ENCODE results near the gene PALLD.

PALLD gene

DNA sequence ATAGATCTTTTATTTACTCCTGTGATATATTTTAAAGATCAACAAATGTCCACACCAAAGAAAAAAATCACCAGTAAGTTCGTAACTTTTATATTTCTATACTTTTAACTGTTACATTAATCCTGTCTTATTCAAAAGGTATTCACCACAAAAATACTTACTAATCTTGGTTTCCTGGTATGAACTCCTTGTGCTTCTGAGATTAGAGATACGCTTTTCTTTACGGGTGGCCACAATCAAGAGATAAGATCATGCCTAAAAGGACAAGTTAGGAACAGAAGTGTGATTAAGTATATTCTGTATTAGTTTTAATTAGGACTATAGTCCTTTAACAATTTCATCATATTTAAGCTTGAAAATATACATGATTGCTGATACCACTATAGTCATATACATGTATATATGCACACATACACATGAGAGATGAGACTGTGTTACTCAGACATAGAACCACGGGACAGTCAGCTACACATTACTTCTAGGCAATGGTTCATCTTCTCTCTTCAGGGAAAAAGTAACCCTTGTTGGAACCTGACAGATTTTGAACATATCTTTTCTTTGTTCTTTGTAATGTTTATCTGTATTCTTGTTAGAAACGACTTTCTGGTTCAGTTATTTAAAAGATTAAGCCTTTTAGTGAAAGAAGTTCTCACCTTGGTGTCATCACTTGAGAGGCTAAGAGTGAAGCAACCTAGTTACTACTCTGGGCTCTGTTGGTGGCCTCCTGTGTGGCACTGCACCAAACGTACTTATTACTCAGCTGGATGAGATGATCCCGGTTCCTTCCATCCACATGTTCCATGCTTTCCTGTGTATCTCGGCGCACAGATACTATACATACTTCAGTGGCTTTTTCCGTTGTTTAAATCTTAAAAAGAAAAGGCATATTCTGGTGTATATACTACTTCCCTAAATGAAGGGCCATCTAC lies 367.1 kb downstream of the PALLD start:
- no peak for DNase-seq

DNA sequence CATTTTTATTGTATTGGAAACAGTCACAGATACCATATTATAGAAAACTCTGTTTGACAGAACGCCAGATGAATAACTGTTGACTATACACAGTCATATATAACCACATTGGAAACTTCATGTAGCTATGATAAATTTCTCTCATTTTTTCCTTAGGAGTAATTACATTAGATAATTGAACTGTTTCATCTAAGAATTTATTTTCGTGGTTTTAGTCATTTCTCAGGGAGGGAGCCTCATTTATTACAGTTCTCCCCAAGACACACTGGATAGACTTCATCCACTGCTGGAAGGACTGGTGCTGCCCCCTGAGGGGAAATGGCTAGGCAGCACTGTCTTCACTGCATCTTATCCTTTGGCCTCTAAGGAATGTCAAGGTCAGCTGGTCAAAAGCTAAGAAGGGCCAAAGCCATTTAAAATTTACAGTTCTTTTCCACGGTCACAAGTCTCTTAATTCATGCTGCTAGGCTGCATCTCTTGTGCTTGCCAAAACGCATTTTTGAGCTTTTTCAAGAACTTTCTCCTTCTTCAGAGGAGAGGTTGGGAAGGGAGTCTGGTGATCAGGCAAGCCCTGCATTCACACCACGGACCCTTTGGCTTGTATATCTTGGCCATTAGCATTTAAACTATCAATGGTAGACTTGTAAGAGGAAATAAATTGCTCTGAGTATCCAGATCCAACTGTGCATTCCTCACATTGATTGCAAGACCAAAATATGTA lies 368.1 kb downstream of the PALLD start:
- DNase-seq: no peak

DNA sequence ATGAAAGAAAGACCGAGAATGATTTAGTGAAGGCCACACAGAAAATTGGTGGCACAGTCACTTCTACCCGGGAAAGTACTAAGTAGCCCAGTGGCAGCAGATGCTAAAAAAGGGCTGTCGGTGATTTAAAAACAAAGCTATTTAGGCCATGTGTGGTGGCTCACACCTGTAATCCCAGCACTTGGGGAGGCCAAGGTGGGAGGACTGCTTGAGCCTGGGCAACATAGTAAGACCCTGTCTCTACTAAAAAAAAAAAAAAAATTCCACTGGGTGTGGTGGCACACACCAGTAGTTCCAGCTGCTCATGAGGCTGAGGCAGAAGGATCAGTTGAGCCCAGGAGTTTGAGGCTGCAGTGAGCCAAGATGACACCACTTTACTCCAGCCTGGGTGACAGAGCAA lies 369.0 kb downstream of the PALLD start:
- no peak for DNase-seq

DNA sequence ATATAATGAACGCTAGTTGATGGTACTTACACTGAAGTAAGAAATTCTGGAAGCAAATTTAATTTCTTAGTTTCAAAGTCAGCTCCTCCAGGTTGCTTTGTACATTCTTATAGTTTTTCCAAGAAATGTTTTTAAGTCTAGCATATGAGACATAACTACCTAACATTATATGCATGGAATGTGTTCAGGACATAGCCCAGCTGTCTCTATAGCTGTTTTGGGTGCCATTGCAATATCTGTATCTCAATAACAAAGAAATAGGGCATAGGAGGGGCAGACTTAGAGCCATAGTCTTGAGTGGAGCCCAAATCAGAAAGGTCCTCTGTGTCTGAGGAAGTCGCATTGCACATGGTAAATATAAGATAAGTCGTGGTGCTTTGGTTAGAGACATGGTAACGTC lies 369.8 kb downstream of the PALLD start:
- DNase-seq: no peak

DNA sequence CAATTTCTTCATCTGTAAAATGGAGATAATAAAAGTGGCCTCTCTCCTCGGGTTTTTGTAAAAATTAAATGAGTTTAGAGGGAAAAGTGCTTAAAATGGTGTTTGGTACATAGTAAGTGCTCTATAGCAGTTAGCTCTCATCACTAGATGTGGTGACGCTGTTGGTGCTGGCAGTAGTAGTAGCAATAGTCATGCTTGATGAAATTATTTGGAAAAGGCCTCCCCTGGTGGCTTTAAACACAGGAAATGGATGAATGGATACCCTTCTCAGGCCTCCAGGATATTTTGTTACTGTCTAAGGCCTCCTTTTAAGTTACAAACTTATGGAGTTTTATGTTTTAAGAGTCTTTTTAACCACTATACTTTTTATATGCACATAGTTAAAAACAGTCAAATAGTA lies 370.3 kb downstream of the PALLD start:
- no peak for DNase-seq

DNA sequence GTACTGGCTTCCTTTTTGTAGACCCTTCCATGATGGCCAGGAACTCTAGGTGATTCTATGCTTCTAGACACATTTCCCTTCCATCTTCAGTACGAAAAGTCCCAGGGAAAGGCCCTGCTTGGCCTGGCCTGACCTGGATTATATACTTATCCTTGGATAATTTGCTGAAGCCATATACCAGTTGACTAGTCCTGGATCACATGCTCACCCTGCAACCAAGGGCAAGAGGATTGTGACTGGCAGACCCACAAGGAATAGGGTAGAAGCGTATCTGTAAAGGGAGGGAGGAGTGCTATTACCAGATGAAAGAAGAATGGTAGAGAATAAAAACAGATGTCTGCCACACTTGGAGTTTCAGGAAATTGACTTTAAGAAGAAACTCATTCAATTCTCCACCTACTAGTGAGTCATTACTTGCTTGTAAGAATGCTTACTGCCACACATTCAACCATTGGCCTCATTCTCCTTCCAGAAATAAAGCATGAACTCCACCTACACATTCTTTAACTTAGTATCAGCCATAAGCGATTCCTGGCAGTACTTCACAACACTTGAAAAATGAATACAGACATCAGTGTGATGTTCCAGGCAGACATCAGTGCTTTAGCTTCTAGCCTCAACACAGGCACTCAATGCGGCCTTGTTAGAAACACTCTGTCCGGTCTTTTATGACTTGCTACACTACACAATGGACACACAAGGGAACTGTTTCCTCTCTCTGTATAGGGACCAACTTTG lies 371.4 kb downstream of the PALLD start:
- no peak for DNase-seq

DNA sequence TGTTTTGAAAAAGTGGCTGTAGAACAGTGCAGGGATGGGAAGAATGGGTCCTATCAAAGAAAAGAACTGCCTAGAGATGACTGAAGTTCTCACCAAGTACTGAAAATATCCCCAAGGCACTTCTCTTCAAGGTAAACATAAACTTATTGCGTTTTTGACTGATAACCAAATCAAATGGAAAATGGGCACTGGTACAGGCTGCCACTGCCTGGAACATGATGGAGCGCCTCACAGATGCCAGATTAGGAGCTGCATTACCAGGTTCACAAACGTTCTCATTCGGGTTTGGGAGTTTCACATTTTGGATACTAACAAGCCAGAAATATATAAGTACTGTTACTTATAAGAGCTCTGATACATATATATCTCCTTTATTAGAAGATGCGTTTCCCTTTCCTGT lies 371.9 kb downstream of the PALLD start:
- DNase-seq: no peak

DNA sequence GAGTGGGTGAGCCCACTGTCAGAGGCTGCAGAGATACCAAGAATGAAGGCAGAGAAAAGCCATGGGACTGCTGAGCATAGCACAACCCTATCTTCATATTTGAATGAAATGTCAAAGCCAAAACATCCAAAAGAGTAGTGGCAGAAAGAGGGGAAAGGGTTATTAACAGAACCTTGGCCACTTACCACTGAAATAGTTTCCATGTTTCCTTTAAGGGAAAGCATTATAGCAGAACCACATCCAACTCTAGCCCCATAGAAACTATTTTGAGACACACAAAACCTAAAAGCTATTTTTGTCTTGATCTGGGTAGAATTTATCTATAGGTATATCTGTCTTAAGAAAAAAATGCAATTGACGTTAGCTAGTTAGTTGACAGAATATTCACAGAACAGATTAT lies 373.2 kb downstream of the PALLD start:
- no peak for DNase-seq

DNA sequence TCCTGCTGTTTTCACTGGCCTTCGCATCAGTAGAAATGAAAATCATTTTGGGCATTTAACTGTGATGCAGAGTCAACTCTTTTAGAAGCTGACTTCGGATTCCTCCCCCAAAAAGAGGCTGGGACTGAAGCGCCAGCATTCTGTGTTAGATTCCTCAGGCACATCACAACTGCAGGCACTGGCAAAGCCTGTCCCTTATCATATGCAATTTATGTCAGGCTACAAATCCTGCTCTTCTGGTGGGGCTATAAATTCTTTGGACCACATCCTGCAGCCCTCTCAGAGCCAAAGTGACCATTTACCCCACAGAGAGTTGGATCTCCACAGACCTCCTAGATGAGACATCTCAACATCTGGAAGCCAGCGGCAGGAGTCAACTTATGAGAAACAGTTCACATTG lies 374.8 kb downstream of the PALLD start:
- no peak for DNase-seq

DNA sequence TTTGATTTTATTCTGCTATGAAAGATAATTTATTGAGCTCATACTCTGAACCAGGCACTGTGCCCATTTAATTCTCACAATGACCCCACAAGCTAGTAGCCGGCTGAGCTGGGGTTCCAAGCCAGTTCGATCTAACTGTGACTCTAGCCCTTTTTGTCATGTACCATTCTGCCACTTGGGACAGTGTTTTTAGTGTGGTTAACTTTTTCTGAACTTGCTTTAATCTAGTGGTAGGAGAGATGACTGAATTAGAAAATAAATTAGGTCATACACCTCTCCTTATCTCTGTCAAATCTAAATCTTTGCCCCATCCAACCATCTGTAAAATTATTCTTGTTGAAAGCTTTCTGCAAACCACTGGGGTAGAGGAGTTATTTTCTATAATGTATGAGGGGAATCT lies 377.2 kb downstream of the PALLD start:
- no peak for DNase-seq

DNA sequence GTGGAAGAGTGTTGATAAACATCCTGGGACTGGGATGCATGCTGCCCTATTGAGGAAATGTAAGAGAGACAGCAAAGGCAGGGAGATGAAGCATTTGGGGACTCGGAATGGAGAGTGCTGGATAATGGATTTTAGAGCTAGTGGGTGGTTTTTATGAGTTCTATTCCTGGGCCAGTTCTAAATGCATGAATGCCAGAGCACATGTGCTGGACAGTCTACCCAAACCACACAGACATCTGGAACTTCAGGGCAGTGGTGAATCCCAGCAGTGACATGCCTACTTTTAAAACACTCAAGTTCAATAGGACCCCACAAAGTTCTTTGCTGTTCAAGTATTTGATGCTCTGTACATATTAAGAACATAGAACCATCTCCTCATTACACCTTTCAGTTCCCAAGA lies 379.3 kb downstream of the PALLD start:
- DNase-seq: no peak

DNA sequence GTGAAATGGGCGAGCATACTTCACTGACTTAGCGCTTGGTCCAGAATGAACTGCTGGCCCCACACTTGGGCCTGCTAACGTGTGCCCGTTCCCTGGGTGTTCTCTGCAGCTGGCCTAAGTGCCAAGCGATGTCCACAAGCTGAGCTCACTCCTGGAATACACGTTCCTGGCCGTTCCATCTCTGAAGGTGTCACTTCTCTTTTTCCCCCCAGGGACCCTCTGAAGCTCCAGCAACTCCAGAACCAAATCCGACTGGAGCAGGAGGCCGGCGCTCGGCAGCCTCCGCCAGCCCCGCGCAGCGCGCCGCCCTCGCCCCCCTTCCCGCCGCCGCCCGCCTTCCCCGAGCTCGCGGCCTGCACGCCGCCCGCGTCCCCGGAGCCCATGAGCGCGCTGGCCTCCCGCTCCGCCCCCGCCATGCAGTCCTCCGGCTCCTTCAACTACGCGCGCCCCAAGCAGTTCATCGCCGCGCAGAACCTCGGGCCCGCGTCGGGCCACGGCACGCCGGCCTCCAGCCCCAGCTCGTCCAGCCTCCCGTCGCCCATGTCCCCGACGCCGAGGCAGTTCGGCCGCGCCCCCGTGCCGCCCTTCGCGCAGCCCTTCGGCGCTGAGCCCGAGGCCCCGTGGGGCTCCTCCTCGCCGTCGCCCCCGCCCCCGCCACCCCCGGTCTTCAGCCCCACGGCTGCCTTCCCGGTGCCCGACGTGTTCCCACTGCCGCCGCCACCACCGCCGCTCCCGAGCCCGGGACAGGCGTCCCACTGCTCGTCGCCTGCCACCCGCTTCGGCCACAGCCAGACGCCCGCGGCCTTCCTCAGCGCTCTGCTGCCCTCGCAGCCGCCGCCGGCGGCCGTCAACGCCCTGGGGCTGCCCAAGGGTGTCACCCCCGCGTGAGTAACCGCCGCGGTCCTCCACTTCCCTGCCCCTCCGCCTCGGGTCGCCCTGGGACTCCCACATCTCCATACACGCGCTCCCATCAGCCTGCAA lies 380.9 kb downstream of the PALLD start:
- DNase-seq: peak; percentile 24

DNA sequence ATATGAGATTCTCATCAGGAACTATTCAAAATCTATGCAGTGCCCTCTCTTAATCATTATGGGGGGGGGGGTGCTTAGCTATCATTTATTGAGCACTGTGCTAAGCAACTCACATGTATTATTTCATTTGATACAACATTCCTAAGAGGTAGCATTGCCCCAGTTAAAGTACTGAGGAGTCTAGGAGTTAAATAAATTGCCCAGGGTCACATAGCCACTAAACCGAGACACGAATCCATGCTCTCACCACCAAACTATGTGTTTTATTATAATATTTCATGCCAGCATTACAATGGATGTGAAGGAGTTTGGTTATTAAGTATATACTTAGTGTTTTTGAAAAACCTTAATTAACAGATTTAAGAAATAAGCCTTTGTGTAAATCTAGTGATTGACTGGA lies 381.8 kb downstream of the PALLD start:
- no peak for DNase-seq

DNA sequence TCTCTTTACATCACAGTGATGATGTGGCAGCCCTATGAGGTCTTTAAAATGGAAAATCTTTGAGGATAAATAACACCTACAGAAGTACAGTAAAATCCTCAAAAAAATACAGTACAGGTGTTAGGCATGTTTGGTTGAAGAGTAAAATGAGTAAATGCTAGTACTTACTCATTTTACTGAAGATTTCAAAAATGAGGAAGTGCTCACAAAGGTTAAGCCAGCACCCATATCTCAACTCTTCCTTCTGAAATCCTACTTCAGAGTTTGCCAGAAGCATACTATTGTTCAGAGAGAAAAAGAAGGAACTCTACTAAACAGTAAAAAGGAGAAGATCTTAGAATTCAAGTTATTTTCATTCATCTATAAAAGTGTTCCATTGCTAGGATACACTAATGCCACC lies 382.3 kb downstream of the PALLD start:
- no peak for DNase-seq

DNA sequence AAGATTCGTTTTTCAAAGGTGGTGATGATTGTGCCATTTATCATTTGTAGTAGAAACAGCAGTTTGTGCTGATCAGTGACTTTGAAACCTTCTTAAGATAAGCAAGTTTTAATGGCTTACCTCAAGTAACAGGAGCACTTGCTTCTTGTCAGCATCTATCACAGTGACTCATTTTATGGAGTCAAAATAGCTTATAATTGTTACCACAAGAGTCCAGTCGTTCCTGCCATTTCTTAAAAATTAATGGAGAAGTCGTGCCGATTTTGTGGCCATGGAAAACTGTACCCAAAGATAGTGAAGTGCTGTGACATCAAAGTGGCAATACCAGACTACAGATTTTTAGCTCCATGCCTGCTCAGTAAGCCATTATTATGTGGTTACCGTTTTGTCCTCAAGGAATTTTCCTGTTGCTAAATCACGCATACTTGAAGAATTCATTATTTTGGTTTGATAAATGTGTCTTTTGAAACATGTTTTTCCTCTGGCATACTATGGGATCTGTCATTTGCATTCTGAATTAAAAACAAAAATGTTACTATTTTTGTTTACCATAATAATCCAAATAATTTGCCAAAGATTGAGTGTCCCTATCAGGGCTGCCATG lies 383.3 kb downstream of the PALLD start:
- no peak for DNase-seq

DNA sequence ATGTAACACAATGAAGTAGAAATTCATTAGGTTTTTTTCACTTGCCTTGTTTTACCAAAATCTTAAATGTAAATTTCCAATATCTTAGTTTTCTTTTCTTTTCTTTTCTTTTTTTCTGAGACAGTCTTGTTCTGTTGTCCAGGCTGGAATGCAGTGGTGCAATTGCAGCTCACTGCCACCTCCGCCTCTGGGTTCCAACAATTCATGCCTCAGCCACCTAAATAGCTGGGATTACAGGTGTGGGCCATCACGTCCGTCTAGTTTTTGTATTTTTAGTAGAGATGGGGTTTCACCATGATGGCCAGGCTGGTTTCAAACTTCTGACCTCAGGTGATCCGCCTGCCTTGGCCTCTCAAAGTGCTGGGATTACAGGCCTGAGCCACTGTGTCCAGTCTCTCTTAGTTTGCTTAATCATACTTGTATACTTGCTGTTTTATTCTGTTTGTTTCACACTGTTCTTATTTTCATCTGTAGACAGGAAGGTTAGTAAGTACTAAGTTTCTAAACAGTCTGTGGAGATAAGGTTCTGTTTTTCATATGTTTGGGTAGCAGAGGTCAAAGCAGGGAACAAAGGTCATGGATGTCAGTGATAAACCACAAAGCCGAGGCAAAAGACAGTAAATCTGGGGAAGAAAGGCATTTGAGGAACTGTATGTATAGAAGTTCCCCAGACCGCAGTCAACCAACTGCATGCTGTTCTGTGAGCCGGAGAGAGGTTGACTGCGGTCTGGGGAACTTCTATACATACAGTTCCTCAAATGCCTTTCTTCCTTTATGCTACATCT lies 384.2 kb downstream of the PALLD start:
- DNase-seq: no peak

DNA sequence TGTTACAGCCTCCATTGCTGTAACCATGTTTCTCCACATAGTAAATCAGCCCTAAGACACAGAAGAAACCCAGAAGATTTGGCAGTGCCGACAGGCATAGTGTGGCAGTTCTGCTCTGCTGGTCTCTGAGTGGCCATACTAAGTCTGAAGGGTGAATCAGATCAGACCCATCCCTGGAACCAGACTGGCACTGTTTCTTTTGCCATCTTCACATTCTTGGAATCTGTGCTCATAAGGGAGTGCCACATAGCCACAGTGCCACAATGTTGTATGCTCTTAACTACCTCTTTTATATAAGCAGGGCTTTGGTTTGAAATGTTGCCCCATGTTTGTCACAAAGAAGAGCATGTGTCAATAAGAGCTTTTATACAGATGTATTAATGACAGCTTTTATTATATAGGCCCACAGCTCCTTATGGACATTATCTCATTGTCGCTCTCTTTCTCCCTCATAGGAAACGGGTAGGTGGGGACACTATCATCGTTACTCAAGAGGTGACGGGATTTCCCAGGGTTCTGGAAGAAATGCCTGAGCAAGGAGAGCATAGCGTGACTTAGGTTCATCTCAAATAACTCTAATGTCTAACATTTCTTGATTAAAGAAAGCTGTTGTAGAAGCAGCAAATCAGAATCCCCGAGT lies 385.0 kb downstream of the PALLD start:
- no peak for DNase-seq

DNA sequence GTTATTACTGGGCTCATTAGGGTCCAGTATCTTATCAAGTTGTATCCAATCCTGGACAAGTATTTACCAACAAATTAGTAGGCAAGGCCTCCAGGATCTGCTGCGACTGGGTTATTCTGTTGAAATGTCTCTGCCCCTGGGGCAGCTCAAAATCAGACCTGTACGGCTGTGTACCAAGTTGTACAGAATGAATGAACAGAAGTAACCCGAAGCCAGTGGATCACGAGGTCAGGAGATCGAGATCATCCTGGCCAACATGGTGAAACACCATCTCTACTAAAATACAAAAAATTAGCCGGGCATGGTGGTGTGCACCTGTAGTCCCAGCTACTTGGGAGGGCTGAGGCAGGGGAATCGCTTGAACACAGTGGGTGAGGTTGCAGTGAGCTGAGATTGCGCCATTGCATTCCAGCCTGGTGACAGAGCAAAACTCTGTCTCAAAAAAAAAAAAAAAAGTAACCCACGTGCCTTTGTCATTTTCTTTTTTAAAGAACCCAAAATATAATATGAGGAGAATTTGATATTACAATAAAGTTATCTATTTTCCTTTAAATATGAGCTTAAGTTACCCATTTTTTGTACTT lies 385.9 kb downstream of the PALLD start:
- DNase-seq: no peak

DNA sequence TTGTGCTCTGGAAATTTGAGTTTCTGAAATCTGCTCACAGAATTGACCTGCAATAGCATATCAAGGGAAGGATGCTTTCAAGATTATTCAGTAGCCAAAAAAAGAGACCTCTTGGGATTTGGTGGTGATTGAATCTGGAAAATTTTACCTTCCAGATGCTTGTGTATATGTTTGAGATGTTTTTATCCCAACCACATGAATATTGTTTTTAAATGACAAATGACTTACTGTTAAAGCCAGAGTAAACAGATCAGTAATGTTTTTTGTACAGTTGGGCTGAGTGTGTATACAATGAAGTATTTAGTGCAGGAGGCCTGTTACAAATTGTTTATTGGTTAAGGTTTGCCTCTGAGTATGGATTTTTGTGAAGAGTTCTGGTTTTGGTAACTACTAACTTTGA lies 386.7 kb downstream of the PALLD start:
- no peak for DNase-seq

Data from activated T-cell treated with anti-CD3 and anti-CD28 coated beads, Interleukin-2, amount 50 U/mL, for 1 hour (primary cell).